NB4 (cell line): ENCODE results near the gene B9D2.

Experiments used
- MYC ChIP-seq: IDR thresholded peaks from 2 replicates; pipeline ENCODE4 v1.6.1; 2011; ENCODE audit warnings: low read depth, low read length
- POLR2A ChIP-seq: IDR thresholded peaks from 2 replicates; pipeline ENCODE4 v1.6.1; 2011; ENCODE audit warnings: mild to moderate bottlenecking; ENCODE audit not compliant: insufficient read length; ENCODE audit errors: extremely low read depth
- TF ChIP-seq, protein P1 (sequence below): IDR thresholded peaks from one replicate; pipeline ENCODE4 v1.5.1; 2012; ENCODE audit warnings: low read depth, low read length

DNA sequence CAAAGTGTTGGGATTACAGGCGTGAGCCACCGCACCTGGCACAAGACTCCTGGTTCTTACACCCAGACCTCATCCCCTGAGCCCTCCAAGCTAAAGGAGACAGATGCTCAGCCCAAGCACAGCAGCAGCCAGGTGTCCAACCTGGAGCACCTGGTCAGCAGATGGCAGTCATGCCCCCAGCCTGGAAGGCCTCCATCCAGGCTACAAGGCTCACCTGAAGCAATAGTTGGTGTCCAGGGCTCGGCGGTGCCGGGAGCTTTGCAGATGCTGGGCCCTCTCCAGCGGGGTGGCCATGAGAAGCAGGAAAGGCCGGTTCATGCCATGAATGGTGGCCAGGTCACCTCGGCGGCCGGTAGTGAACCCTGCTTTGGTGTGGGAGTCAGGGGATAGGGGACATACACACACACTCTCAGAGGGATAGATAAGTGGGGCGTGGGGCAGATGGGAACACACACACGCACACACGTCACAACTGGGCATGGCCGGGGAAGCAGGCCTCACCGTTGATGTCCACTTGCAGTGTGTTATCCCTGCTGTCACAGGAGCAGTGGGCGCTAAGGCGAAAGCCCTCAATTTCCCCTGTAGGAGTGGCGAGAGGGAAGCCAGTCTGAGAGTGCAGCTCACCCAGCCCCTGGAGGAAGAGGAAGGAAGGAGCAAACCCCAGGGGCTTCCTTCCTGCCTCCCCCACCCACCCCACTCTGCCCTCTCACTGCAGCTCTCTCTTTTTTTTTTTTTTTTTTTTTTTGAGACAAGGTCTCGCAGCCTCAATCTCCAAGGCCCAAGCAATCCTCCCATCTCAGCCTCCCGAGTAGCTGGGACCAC lies 22.1 kb downstream of the B9D2 start:
- TF ChIP-seq MYC, result no peak
- TF ChIP-seq, protein P1, sequence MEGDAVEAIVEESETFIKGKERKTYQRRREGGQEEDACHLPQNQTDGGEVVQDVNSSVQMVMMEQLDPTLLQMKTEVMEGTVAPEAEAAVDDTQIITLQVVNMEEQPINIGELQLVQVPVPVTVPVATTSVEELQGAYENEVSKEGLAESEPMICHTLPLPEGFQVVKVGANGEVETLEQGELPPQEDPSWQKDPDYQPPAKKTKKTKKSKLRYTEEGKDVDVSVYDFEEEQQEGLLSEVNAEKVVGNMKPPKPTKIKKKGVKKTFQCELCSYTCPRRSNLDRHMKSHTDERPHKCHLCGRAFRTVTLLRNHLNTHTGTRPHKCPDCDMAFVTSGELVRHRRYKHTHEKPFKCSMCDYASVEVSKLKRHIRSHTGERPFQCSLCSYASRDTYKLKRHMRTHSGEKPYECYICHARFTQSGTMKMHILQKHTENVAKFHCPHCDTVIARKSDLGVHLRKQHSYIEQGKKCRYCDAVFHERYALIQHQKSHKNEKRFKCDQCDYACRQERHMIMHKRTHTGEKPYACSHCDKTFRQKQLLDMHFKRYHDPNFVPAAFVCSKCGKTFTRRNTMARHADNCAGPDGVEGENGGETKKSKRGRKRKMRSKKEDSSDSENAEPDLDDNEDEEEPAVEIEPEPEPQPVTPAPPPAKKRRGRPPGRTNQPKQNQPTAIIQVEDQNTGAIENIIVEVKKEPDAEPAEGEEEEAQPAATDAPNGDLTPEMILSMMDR, result no peak
- no peak for TF ChIP-seq POLR2A
